Mesothelial cell of epicardium (in vitro differentiated cells): ENCODE measurements around the gene PSAP. TPM values are rescaled to one million over a fixed set of nuclear protein-coding genes. Genes with fewer than 3 reads are reported as not detected.

Experiments used
- DNase-seq, 2 experiments: peaks; one replicate each; pipeline ENCODE4 v3.0.0; 2021; ENCODE audit warnings: low spot score in 2 of 2; ENCODE audit not compliant: unreplicated experiment in 2 of 2
- H3K27ac Mint-ChIP-seq: 2 replicates; pipeline ENCODE4 v1.8.0; 2021; ENCODE audit warnings: mixed read lengths
- H3K27me3 Mint-ChIP-seq: 2 replicates; pipeline ENCODE4 v1.8.0; 2021; ENCODE audit warnings: low read depth, mixed read lengths
- H3K36me3 Mint-ChIP-seq: 2 replicates; pipeline ENCODE4 v1.8.0; 2021; ENCODE audit warnings: mixed read lengths
- H3K4me1 Mint-ChIP-seq: 2 replicates; pipeline ENCODE4 v1.8.0; 2021; ENCODE audit warnings: mixed read lengths
- H3K4me3 Mint-ChIP-seq: 2 replicates; pipeline ENCODE4 v1.8.0; 2021; ENCODE audit warnings: mild to moderate bottlenecking, moderate library complexity, mixed read lengths
- H3K9me3 Mint-ChIP-seq: 2 replicates; pipeline ENCODE4 v1.8.0; 2021; ENCODE audit warnings: mixed read lengths
- total RNA-seq: library from RNA; stranded (reverse); gene quantifications from 3 replicates; pipeline ENCODE4 v1.2.1, GENCODE V29; 2021
- TF ChIP-seq, protein P1 (sequence below): fragments of 200-600 bp; sonication (generic); IDR thresholded peaks from one replicate; pipeline ENCODE4 v1.5.0; 2021; ENCODE audit warnings: antibody characterized with exemption; ENCODE audit not compliant: unreplicated experiment

The PSAP gene
- total RNA-seq, 1 donor from 2014 or later, result 574 TPM

DNA sequence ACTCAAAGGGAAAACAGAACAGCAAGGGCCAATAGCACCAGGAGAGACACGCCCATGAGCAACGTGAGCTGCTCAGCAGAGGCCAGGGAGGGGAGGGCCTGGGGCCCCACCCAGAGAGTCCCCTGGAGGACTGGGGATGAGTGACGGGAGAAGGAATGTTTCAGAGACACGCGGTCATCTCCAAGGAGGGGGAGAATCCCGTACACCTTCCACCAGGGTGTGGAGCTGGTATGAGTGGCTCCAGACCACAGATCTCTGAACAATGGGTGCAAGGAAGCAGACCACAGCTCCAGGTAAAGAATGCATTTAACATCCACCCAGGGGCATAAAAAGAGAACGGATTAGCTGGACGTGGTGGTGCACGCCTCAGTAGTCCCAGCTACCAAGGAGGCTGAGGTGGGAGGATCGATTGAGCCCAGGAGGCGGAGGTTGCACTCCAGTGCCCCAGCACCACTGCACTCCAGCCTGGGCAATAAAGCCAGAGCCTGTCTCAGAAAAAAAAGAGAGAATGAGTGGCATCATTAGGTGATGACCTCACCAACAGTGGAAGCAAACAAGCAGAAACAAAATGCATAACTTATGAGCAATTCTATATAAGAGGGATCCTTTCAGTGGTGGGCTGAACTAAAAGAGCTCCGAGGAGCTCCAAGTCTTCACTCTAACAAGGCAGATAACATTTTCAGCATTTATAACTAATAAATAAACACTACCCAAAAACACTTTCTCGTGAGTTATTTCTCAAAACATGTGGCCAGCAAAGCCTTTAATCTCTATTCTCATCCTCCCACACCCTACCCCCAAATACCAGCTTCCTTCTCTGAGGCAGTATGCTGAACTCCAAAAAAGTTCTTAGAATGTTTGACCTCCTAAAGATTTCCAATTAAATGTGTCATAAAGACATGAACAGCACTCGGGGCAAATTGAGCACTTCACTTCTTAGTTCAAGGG, 12.5 kb downstream of the PSAP start:
- DNase-seq, result no peak
- Mint-ChIP-seq H3K9me3 (no peaks in the 10 kb centered on the region), H3K4me1 (peaks cover 51% of the 10 kb centered on the region), H3K36me3 (no peaks in the 10 kb centered on the region), H3K27me3 (no peaks in the 10 kb centered on the region), H3K27ac (peak overlapping the region; percentile 96), H3K4me3 (no peak overlapping the region)
- TF ChIP-seq, protein P1, sequence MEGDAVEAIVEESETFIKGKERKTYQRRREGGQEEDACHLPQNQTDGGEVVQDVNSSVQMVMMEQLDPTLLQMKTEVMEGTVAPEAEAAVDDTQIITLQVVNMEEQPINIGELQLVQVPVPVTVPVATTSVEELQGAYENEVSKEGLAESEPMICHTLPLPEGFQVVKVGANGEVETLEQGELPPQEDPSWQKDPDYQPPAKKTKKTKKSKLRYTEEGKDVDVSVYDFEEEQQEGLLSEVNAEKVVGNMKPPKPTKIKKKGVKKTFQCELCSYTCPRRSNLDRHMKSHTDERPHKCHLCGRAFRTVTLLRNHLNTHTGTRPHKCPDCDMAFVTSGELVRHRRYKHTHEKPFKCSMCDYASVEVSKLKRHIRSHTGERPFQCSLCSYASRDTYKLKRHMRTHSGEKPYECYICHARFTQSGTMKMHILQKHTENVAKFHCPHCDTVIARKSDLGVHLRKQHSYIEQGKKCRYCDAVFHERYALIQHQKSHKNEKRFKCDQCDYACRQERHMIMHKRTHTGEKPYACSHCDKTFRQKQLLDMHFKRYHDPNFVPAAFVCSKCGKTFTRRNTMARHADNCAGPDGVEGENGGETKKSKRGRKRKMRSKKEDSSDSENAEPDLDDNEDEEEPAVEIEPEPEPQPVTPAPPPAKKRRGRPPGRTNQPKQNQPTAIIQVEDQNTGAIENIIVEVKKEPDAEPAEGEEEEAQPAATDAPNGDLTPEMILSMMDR, result no peak

DNA sequence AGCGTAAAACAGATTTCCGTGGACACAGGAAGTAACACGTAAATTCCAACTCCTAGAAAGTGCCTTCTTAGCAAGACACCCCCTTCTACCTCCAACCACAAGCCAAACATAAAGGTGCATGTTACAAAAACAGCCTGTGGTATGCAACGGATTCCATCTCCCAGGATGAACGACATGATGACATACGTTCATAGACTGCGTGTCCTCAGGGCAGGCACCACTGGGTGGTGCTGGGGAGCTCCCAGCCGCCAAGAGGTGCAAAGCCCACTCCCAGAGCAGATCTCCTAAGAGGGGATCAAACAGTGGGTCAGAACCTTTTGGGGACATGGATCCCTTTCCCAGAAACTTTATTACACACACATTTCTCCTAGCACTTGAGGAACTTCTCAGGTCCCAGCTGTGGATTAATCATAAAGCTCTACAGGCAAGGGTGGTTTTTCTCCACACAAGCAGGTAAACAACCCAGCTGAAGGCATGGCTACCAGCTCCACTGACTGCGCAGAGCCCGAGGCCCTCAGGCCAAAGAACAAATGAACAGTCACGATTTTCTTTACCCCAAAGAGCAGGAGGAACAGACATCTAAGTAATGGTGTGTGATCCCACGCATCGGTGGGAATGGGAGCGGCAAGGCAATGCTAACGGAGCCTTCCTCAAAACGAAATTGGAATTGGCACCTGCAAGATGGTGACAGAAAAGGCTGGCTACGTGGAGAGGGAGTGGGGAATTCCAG, 13.8 kb downstream of the PSAP start:
- no peak for DNase-seq
- no peaks in the 10 kb centered on the region for H3K36me3 Mint-ChIP-seq
- peaks cover 51% of the 10 kb centered on the region for H3K4me1 Mint-ChIP-seq
- H3K27me3 Mint-ChIP-seq, result no peaks in the 10 kb centered on the region
- no peak overlapping the region for H3K4me3 Mint-ChIP-seq
- TF ChIP-seq, protein P1, result no peak
- H3K9me3 Mint-ChIP-seq, result no peaks in the 10 kb centered on the region
- peak overlapping the region; percentile 96 for H3K27ac Mint-ChIP-seq

DNA sequence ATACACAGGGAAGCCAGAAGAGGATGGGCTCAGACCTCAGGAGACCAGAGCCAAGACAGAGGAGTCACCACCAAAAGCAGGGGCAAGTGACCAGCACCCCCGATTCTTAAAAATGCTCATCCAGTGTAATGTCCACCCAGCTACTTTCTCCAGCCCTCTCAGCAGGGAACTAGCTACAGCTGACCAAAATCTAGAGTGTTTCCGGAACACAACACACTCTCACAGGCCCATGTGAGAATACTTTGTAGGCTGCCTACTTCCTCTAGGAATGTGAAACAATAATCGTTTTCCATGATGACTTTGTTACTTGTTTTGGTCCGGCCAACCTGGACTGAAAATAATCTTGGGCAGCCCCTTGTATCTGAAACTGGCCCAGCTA, 14.5 kb downstream of the PSAP start:
- peaks cover 51% of the 10 kb centered on the region for H3K4me1 Mint-ChIP-seq

DNA sequence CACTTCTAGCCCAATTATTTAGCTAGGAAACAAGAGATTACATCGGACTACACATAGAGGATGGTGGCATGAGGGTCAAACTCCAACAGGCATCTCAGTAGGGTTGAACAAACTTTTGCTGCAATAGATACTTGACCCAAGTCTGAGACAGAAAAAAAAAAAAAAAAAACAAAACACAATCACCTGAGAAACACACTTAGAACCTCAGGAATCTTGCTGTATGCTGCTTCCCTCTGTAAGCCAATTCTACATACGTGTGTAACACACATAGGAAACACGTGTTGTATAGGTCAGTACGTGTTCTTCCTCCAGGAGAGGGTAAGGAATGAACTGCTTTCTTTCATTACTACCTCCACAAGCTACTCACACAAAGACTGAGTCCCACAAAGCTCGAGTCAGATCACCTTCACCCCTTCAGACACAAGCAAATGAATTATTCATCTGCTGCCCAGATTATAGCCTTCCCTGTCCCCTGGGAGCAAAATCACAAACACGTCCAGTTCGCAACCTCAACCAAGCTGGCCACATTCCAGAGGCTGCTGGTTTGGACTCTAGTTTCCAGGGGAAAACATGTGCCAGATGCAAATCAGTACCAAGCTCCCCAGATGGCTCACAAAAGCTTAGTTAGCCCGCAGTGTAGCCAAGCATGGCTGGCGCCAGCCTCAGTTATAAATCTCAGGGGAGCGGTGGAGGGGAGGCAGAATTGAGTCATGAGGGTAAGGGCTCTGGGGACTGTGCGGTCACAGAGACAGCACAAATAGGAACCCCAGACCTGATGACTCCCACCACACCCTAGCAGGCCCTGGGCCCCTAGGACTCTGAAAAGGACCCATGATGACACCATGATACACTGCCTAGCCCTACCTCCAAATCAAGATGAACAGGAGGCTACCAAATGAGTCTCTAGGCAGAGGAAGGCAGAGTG, 15.1 kb downstream of the PSAP start:
- no peak for DNase-seq
- Mint-ChIP-seq H3K9me3 (no peaks in the 10 kb centered on the region), H3K27me3 (no peaks in the 10 kb centered on the region), H3K27ac (peak overlapping the region; percentile 96), H3K36me3 (peaks cover 8% of the 10 kb centered on the region), H3K4me3 (no peak overlapping the region), H3K4me1 (peaks cover 51% of the 10 kb centered on the region)
- TF ChIP-seq, protein P1, result no peak

More for the DNA sequence above, 14.5 kb downstream of the PSAP start:
- Mint-ChIP-seq H3K9me3 (no peaks in the 10 kb centered on the region), H3K27me3 (no peaks in the 10 kb centered on the region), H3K27ac (peak overlapping the region; percentile 96), H3K36me3 (peaks cover 4% of the 10 kb centered on the region), H3K4me3 (no peak overlapping the region)
- DNase-seq, result no peak
- TF ChIP-seq, protein P1, result no peak

DNA sequence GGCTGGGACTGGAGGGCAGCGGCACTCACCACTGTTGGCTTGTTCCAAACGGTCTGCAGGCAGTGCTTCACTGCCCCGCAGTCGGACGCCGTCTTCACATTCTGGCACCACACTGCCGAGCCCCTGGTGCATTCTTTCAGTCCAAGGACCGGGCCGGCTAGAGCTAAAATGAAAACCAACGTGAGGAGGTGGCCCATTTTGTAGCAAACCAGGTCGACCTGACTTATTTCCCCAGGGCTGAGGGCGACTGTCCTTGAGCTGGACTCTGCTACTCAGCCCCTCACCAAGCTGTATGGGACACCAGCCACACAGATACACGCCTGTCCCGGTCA, 16.7 kb downstream of the PSAP start:
- Mint-ChIP-seq H3K4me3 (no peak overlapping the region), H3K27me3 (no peaks in the 10 kb centered on the region), H3K36me3 (peaks cover 21% of the 10 kb centered on the region), H3K27ac (peak overlapping the region; percentile 2), H3K4me1 (peaks cover 41% of the 10 kb centered on the region), H3K9me3 (no peaks in the 10 kb centered on the region)
- TF ChIP-seq, protein P1, result no peak
- DNase-seq, result no peak
